AG04449 (cell line): ENCODE results near the gene RAD51D.
A peak's percentile ranks its signal among the peaks of the same experiment; 100 is the strongest.

ENCODE experiments used
- CTCF ChIA-PET: fragments of 350-600 bp; formaldehyde crosslinking; extraction: SDS; loops from one replicate; lab custom pipeline; 2021; ENCODE audit warnings: antibody characterized with exemption; lab: Yijun Ruan, JAX
- POLR2A ChIA-PET: fragments of 400-600, 350-600 bp; formaldehyde crosslinking; extraction: SDS; loops from one replicate; lab custom pipeline; 2020; ENCODE audit warnings: antibody characterized with exemption, inconsistent platforms; lab: Yijun Ruan, JAX
- DNase-seq: peaks from one replicate; pipeline ENCODE4 v3.0.0-alpha.2; 2010; ENCODE audit warnings: low read depth, low spot score
- H3K4me3 ChIP-seq: 2 replicates; pipeline ENCODE4 v1.5.1; 2011; ENCODE audit warnings: low read depth, mild to moderate bottlenecking, control low read depth, low read length
- CTCF ChIP-seq: IDR thresholded peaks from one replicate; pipeline ENCODE4 v1.5.1; 2011; ENCODE audit warnings: mild to moderate bottlenecking, moderate library complexity, low read length, control low read depth, inconsistent platforms; ENCODE audit not compliant: insufficient read depth; ENCODE audit errors: missing control alignments

Gene RAD51D

GRCh38 chr17:35146214-35146833, 26.7 kb upstream of the RAD51D start:
- no peak overlapping the region for H3K4me3 ChIP-seq
- no peak for DNase-seq
- ChIA-PET POLR2A (no interaction called here), CTCF (interaction anchor here (1.1 kb wide), 1 partner anchor 387 kb away, joined by 4 read pairs; no protein-coding TSS in a partner anchor)
- no peak for TF ChIP-seq CTCF

GRCh38 chr17:35144840-35145239, 25.2 kb upstream of the RAD51D start:
- no peak for TF ChIP-seq CTCF
- ChIA-PET POLR2A (no interaction called here), CTCF (interaction anchor here (2.1 kb wide), 1 partner anchor 126 kb away, joined by 5 read pairs; no protein-coding TSS in a partner anchor)
- no peak for DNase-seq
- H3K4me3 ChIP-seq: no peak overlapping the region

GRCh38 chr17:35142467-35142796, 22.8 kb upstream of the RAD51D start:
- ChIA-PET CTCF (interaction anchor here (2.0 kb wide), 1 partner anchor 14 kb away, joined by 24 read pairs; no protein-coding TSS in a partner anchor), POLR2A (no interaction called here)
- no peak for DNase-seq
- no peak for TF ChIP-seq CTCF
- peak overlapping the region; percentile 98 for H3K4me3 ChIP-seq

- ChIA-PET POLR2A (no interaction called here), CTCF (interaction anchor here (0.9 to 2.9 kb wide), 11 partner anchors 11 to 724 kb away, joined by 3 to 24 read pairs (median 4); partner anchors contain the start of gene RAD51D)
- peak within 1 kb of the TSS; percentile 98 for H3K4me3 ChIP-seq
- peak; percentile 99 for TF ChIP-seq CTCF
- no peak for DNase-seq
These were observed 22.2 kb upstream of the RAD51D start, which contains the start of gene NLE1 for GRCh38 chr17:35141681-35142466. Gene NLE1, minus strand, starts transcription at chr17:35142303. Its CDS starts 28 bp downstream, at chr17:35142275.

- TF ChIP-seq CTCF: no peak
- H3K4me3 ChIP-seq: no peak overlapping the region
- no peak for DNase-seq
- CTCF ChIA-PET: interaction anchor here (0.7 to 2.9 kb wide), 3 partner anchors 9 to 404 kb away, joined by 3 to 7 read pairs (median 3); partner anchors contain the start of gene RAD51D
- POLR2A ChIA-PET: no interaction called here
These were observed 18.6 kb upstream of the RAD51D start for GRCh38 chr17:35138218-35138617.

- no peak for DNase-seq
- no peak overlapping the region for H3K4me3 ChIP-seq
- TF ChIP-seq CTCF: no peak
- ChIA-PET POLR2A (no interaction called here), CTCF (interaction anchor here (1.9 kb wide), 1 partner anchor 45 kb away, joined by 7 read pairs; no protein-coding TSS in a partner anchor)
These were observed 15.7 kb upstream of the RAD51D start for GRCh38 chr17:35135322-35135721.
